Trophoblast cell (in vitro differentiated cells and primary cell): ENCODE measurements around the gene SPOP.
A peak's percentile ranks its signal among the peaks of the same experiment; 100 is the strongest.

ENCODE experiments used
- DNase-seq, 2 donors: peaks; one replicate each; pipeline ENCODE4 v3.0.0-alpha.2; 2016
- H2AFZ ChIP-seq: 2 replicates; pipeline ENCODE4 v1.6.1; 2013; ENCODE audit warnings: low read length, moderate library complexity, mild to moderate bottlenecking; ENCODE audit not compliant: insufficient read depth, poor library complexity
- H2AK5ac ChIP-seq: 2 replicates; pipeline ENCODE4 v1.6.1; 2013; ENCODE audit warnings: mild to moderate bottlenecking, low read length
- H2BK120ac ChIP-seq: 2 replicates; pipeline ENCODE4 v1.6.1; 2013; ENCODE audit warnings: low read length, mild to moderate bottlenecking, moderate library complexity; ENCODE audit not compliant: insufficient read depth, poor library complexity
- H2BK12ac ChIP-seq: 2 replicates; pipeline ENCODE4 v1.6.1; 2013; ENCODE audit warnings: mild to moderate bottlenecking, low read length, moderate library complexity
- H2BK5ac ChIP-seq: 2 replicates; pipeline ENCODE4 v1.6.1; 2013; ENCODE audit warnings: low read length, low read depth, moderate library complexity, mild to moderate bottlenecking; ENCODE audit not compliant: poor library complexity
- H3K14ac ChIP-seq: 2 replicates; pipeline ENCODE4 v1.6.1; 2013; ENCODE audit warnings: mild to moderate bottlenecking, low read length
- H3K18ac ChIP-seq: 2 replicates; pipeline ENCODE4 v1.6.1; 2013; ENCODE audit warnings: mild to moderate bottlenecking, low read length
- H3K23ac ChIP-seq: 2 replicates; pipeline ENCODE4 v1.6.1; 2013; ENCODE audit warnings: low read length
- H3K27ac ChIP-seq: 2 replicates; pipeline ENCODE4 v1.5.1; 2013; ENCODE audit warnings: low read depth, mild to moderate bottlenecking, inconsistent platforms, low read length, moderate library complexity
- H3K27me3 ChIP-seq: 2 replicates; pipeline ENCODE4 v1.6.1; 2013; ENCODE audit warnings: inconsistent platforms, mild to moderate bottlenecking, low read length, moderate library complexity; ENCODE audit not compliant: insufficient read depth
- H3K36me3 ChIP-seq, 2 experiments: 1 replicate in 1 of 2; 2 replicates in 1 of 2; pipeline ENCODE4 v1.6.1; 2013; ENCODE audit warnings: low read length in 2 of 2, mild to moderate bottlenecking in 2 of 2, moderate library complexity in 1 of 2; ENCODE audit not compliant: insufficient read depth in 2 of 2, control insufficient read depth in 1 of 2
- H3K4ac ChIP-seq: 2 replicates; pipeline ENCODE4 v1.6.1; 2013; ENCODE audit warnings: low read depth, mild to moderate bottlenecking, low read length, moderate library complexity
- H3K4me1 ChIP-seq, 2 experiments: 1 replicate in 1 of 2; 2 replicates in 1 of 2; pipeline ENCODE4 v1.6.1; 2013; ENCODE audit warnings: low read length in 2 of 2, mild to moderate bottlenecking in 2 of 2, moderate library complexity in 1 of 2; ENCODE audit not compliant: insufficient read depth in 2 of 2, control insufficient read depth in 1 of 2
- H3K4me2 ChIP-seq: 2 replicates; pipeline ENCODE4 v1.6.1; 2013; ENCODE audit warnings: inconsistent platforms, mild to moderate bottlenecking, low read length, moderate library complexity
- H3K4me3 ChIP-seq: 2 replicates; pipeline ENCODE4 v1.5.1; 2013; ENCODE audit warnings: mild to moderate bottlenecking, low read depth, low read length, inconsistent platforms
- H3K79me1 ChIP-seq: one replicate; pipeline ENCODE4 v1.6.1; 2013; ENCODE audit warnings: low read length
- H3K79me2 ChIP-seq: 2 replicates; pipeline ENCODE4 v1.6.1; 2013; ENCODE audit warnings: low read length, mild to moderate bottlenecking; ENCODE audit not compliant: control insufficient read depth, insufficient read depth, poor library complexity
- H3K9ac ChIP-seq: 2 replicates; pipeline ENCODE4 v1.6.1; 2013; ENCODE audit warnings: mild to moderate bottlenecking, low read length
- H3K9me3 ChIP-seq: 2 replicates; pipeline ENCODE4 v1.6.1; 2013; ENCODE audit warnings: low read depth, mild to moderate bottlenecking, control low read depth, inconsistent platforms, low read length; ENCODE audit not compliant: insufficient read depth
- H4K12ac ChIP-seq: 2 replicates; pipeline ENCODE4 v1.6.1; 2013; ENCODE audit warnings: low read depth, mild to moderate bottlenecking, low read length, moderate library complexity
- H4K8ac ChIP-seq: 2 replicates; pipeline ENCODE4 v1.6.1; 2013; ENCODE audit warnings: low read depth, mild to moderate bottlenecking, low read length, moderate library complexity
- H4K91ac ChIP-seq: one replicate; pipeline ENCODE4 v1.6.1; 2013; ENCODE audit warnings: low read depth, mild to moderate bottlenecking, low read length, moderate library complexity
- WGBS: extraction: QIAGEN DNeasy Blood & Tissue Kit; methylation state at CpG from one replicate; pipeline ENCODE4 v1.1.7; 2013; ENCODE audit warnings: missing lambda C conversion rate; ENCODE audit not compliant: insufficient read length, insufficient coverage; ENCODE audit errors: extremely low coverage; 5-methylcytosine and 5-hydroxymethylcytosine counted together

The SPOP gene

GRCh38 chr17:49616086-49616485 is 61.8 kb downstream of the SPOP start:
- no CpG with 5 or more reads among the region's 3 CpGs for WGBS
- Histone ChIP-seq H3K79me2 (no peaks in the 10 kb centered on the region), H2AFZ (no peak overlapping the region), H3K14ac (no peak overlapping the region), H2BK12ac (no peak overlapping the region), H2BK5ac (no peak overlapping the region), H3K4me1 (no peaks in the 10 kb centered on the region), H3K18ac (no peak overlapping the region), H3K36me3 (peaks cover 4 to 19% of the 10 kb centered on the region in 2 experiments), H3K79me1 (no peaks in the 10 kb centered on the region), H3K9me3 (no peaks in the 10 kb centered on the region), H2BK120ac (no peak overlapping the region), H2AK5ac (no peak overlapping the region), H3K23ac (no peak overlapping the region), H3K4ac (no peak overlapping the region), H3K4me3 (no peak overlapping the region), H3K27ac (no peak overlapping the region), H4K8ac (no peak overlapping the region), H3K27me3 (no peaks in the 10 kb centered on the region), H3K9ac (no peak overlapping the region), H3K4me2 (no peak overlapping the region), H4K91ac (no peak overlapping the region), H4K12ac (no peak overlapping the region)
- DNase-seq: no peak

GRCh38 chr17:49613182-49613800 is 64.6 kb downstream of the SPOP start:
- Histone ChIP-seq H4K12ac (no peak overlapping the region), H2BK120ac (no peak overlapping the region), H3K4ac (no peak overlapping the region), H3K23ac (no peak overlapping the region), H3K14ac (no peak overlapping the region), H4K91ac (no peak overlapping the region), H3K4me3 (no peak overlapping the region), H3K27ac (no peak overlapping the region), H3K36me3 (peaks cover 0 to 13% of the 10 kb centered on the region in 2 experiments), H2BK12ac (no peak overlapping the region), H2BK5ac (no peak overlapping the region), H3K4me2 (no peak overlapping the region), H3K27me3 (no peaks in the 10 kb centered on the region), H3K79me1 (no peaks in the 10 kb centered on the region), H3K79me2 (no peaks in the 10 kb centered on the region), H4K8ac (no peak overlapping the region), H2AFZ (no peak overlapping the region), H2AK5ac (no peak overlapping the region), H3K4me1 (no peaks in the 10 kb centered on the region), H3K9me3 (no peaks in the 10 kb centered on the region), H3K9ac (no peak overlapping the region), H3K18ac (no peak overlapping the region)
- DNase-seq: no peak
- WGBS: no CpG with 5 or more reads among the region's 1 CpG

- Histone ChIP-seq H3K9me3 (no peaks in the 10 kb centered on the region), H3K23ac (no peak overlapping the region), H3K4me1 (no peaks in the 10 kb centered on the region), H2AFZ (no peak overlapping the region), H3K79me1 (no peaks in the 10 kb centered on the region), H2BK12ac (no peak overlapping the region), H3K36me3 (peaks cover 0 to 11% of the 10 kb centered on the region in 2 experiments), H4K91ac (no peak overlapping the region), H3K14ac (no peak overlapping the region), H2BK5ac (no peak overlapping the region), H2AK5ac (no peak overlapping the region), H3K79me2 (no peaks in the 10 kb centered on the region), H3K27ac (no peak overlapping the region), H3K4ac (no peak overlapping the region), H3K18ac (no peak overlapping the region), H4K8ac (no peak overlapping the region), H3K4me3 (no peak overlapping the region), H4K12ac (no peak overlapping the region), H3K27me3 (no peaks in the 10 kb centered on the region), H2BK120ac (no peak overlapping the region), H3K4me2 (no peak overlapping the region), H3K9ac (no peak overlapping the region)
- WGBS: no CpG with 5 or more reads among the region's 1 CpG
- no peak for DNase-seq
These were observed 65.2 kb downstream of the SPOP start for GRCh38 chr17:49612726-49613125.

- Histone ChIP-seq H3K14ac (no peak overlapping the region), H3K27ac (no peak overlapping the region), H3K9ac (no peak overlapping the region), H3K27me3 (no peaks in the 10 kb centered on the region), H2BK120ac (no peak overlapping the region), H3K4ac (no peak overlapping the region), H2BK12ac (no peak overlapping the region), H3K18ac (no peak overlapping the region), H3K79me1 (no peaks in the 10 kb centered on the region), H4K91ac (no peak overlapping the region), H3K79me2 (no peaks in the 10 kb centered on the region), H3K23ac (no peak overlapping the region), H4K12ac (no peak overlapping the region), H3K4me2 (no peak overlapping the region), H3K4me1 (no peaks in the 10 kb centered on the region), H3K4me3 (no peak overlapping the region), H3K9me3 (no peaks in the 10 kb centered on the region), H2AK5ac (no peak overlapping the region), H2AFZ (no peak overlapping the region), H3K36me3 (peaks cover 0 to 6% of the 10 kb centered on the region in 2 experiments), H2BK5ac (no peak overlapping the region), H4K8ac (no peak overlapping the region)
- peak in 1 of 2 donors; percentile 56 for DNase-seq
- WGBS: no CpG with 5 or more reads among the region's 5 CpGs
These were observed 66.9 kb downstream of the SPOP start for GRCh38 chr17:49610883-49611584.
